K562 (cell line): ENCODE measurements around the gene NR0B1. TPM values are rescaled to one million over a fixed set of nuclear protein-coding genes. Genes with fewer than 3 reads are reported as not detected.

ENCODE experiments used
- ATAC-seq: fragments of 200-7000 bp; cut with Tn5 transposase; 3 replicates; pipeline ENCODE4 v1.9.1; 2020; ENCODE audit warnings: moderate library complexity
- BruUV-seq: library from RNA; stranded (reverse); fragments of 400-500 nt; replicated peaks from 2 replicates; lab custom pipeline; 2021; lab: Mats Ljungman, UMichigan
- CTCF ChIA-PET: fragments of 300-600 bp; formaldehyde crosslinking; extraction: SDS; loops from one replicate; lab custom pipeline; 2021; ENCODE audit warnings: low intra/inter-chr PET ratio; lab: Yijun Ruan, JAX
- POLR2A ChIA-PET: fragments of 300-600, 350-650 bp; sonication (Branson Sonifier 250); formaldehyde crosslinking; extraction: SDS; loops from one replicate; lab custom pipeline; 2021; ENCODE audit warnings: antibody characterized with exemption, inconsistent platforms; lab: Yijun Ruan, JAX
- DNase-seq, 4 experiments: peaks; one replicate each; pipeline versions ENCODE4 v3.0.0 to v3.0.0-alpha.2; 2011 to 2018; ENCODE audit warnings: low spot score in 3 of 4, mixed read lengths in 3 of 4; ENCODE audit errors: extremely low read depth in 1 of 4
- FAIRE-seq: peaks from 2 replicates; lab custom pipeline; 2011; peaks lifted over from hg19 to GRCh38; lab: Jason Lieb, UNC
- H2AFZ ChIP-seq: 2 replicates; pipeline ENCODE4 v1.6.0; 2011; ENCODE audit warnings: low read depth, low read length, control low read depth, inconsistent platforms
- H3K27ac ChIP-seq: fragments of 200-600 bp; 3 replicates; pipeline ENCODE4 v1.8.0; 2011; ENCODE audit warnings: low read depth, mild to moderate bottlenecking, control low read depth, inconsistent platforms, low read length, moderate library complexity, mixed read lengths; ENCODE audit errors: extremely low read depth
- H3K27me3 ChIP-seq, 2 experiments: fragments of 300-600 bp in 1 of 2; 2 replicates in 1 of 2; 3 replicates in 1 of 2; pipeline versions ENCODE4 v1.6.0 to v1.8.0; 2011; ENCODE audit warnings: inconsistent platforms in 2 of 2, low read length in 2 of 2, mild to moderate bottlenecking in 1 of 2, mixed read lengths in 1 of 2, moderate library complexity in 1 of 2; ENCODE audit not compliant: control insufficient read depth in 2 of 2, insufficient read depth in 2 of 2
- H3K36me3 ChIP-seq: fragments of 300-600 bp; 3 replicates; pipeline ENCODE4 v1.8.0; 2011; ENCODE audit warnings: mild to moderate bottlenecking, low read length, inconsistent platforms; ENCODE audit not compliant: control insufficient read depth, insufficient read depth
- H3K4me1 ChIP-seq, 2 experiments: fragments of 200-600 bp in 1 of 2; replicated peaks in 1 of 2; 2 replicates in 1 of 2; 3 replicates in 1 of 2; pipeline versions ENCODE4 v1.5.1 to v1.8.0; 2011; ENCODE audit warnings: inconsistent platforms in 2 of 2, low read length in 2 of 2, mild to moderate bottlenecking in 1 of 2, mixed read lengths in 1 of 2, moderate library complexity in 1 of 2; ENCODE audit not compliant: control insufficient read depth in 2 of 2, insufficient read depth in 2 of 2
- H3K4me2 ChIP-seq: 2 replicates; pipeline ENCODE4 v1.6.1; 2011; ENCODE audit warnings: low read length, control low read depth, inconsistent platforms, mixed read lengths; ENCODE audit not compliant: insufficient read depth
- H3K4me3 ChIP-seq: fragments of 200-600 bp; sonication (generic), shearing (Covaris generic); 2 replicates; pipeline ENCODE4 v1.5.1; 2016; ENCODE audit warnings: control low read depth, inconsistent platforms
- H3K79me2 ChIP-seq: fragments of 200-600 bp; 3 replicates; pipeline ENCODE4 v1.8.0; 2011; ENCODE audit warnings: low read length, inconsistent platforms; ENCODE audit not compliant: control insufficient read depth, insufficient read depth
- H3K9ac ChIP-seq, 2 experiments: 2 replicates each; pipeline versions ENCODE4 v1.6.0 to v1.6.1; 2011; ENCODE audit warnings: low read depth in 2 of 2, low read length in 2 of 2, control low read depth in 1 of 2, inconsistent platforms in 1 of 2, mild to moderate bottlenecking in 1 of 2, mixed read lengths in 1 of 2; ENCODE audit not compliant: insufficient read depth in 1 of 2
- H3K9me1 ChIP-seq: one replicate; pipeline ENCODE4 v1.6.0; 2011; ENCODE audit warnings: inconsistent platforms, mild to moderate bottlenecking, low read length, moderate library complexity; ENCODE audit not compliant: control insufficient read depth, insufficient read depth
- H3K9me3 ChIP-seq: replicated peaks from 2 replicates; pipeline ENCODE4 v1.5.1; 2011; ENCODE audit warnings: low read depth, low read length, inconsistent platforms; ENCODE audit not compliant: control insufficient read depth, insufficient read depth
- H4K20me1 ChIP-seq: replicated peaks from 2 replicates; pipeline ENCODE4 v1.6.1; 2011; ENCODE audit warnings: low read length, inconsistent platforms, mixed read lengths; ENCODE audit not compliant: control insufficient read depth, insufficient read depth
- HMGN3 ChIP-seq: IDR thresholded peaks from 2 replicates; pipeline ENCODE4 v1.6.1; 2011; ENCODE audit warnings: borderline replicate concordance, low read depth, mild to moderate bottlenecking, mixed read lengths, low read length; ENCODE audit not compliant: insufficient read length; ENCODE audit errors: extremely low read depth
- MGA ChIP-seq: fragments of 450-650 bp; IDR thresholded peaks from 2 replicates; pipeline ENCODE4 v1.6.1; 2016; ENCODE audit warnings: mild to moderate bottlenecking, moderate library complexity
- PRPF4 ChIP-seq: fragments of 200-400 bp; formaldehyde crosslinking; IDR thresholded peaks from one replicate; pipeline ENCODE4 v1.6.1; 2017; ENCODE audit warnings: low read length, low read depth, mild to moderate bottlenecking; ENCODE audit not compliant: insufficient read depth, poor library complexity, severe bottlenecking
- RCOR1 ChIP-seq, 2 experiments: IDR thresholded peaks; 2 replicates each; pipeline ENCODE4 v1.6.1; 2012; ENCODE audit warnings: low read depth in 2 of 2, low read length in 2 of 2, borderline replicate concordance in 1 of 2, improper control_type of control experiment in 1 of 2
- RFX1 ChIP-seq: fragments of 450-650 bp; IDR thresholded peaks from 2 replicates; pipeline ENCODE4 v1.6.1; 2016; ENCODE audit warnings: mild to moderate bottlenecking, moderate library complexity
- THRAP3 ChIP-seq: fragments of 450-650 bp; IDR thresholded peaks from 2 replicates; pipeline ENCODE4 v1.6.1; 2016; ENCODE audit warnings: mild to moderate bottlenecking, inconsistent platforms, borderline replicate concordance
- ZHX1 ChIP-seq: fragments of 150-350 bp; conservative IDR thresholded peaks from 2 replicates; pipeline ENCODE4 v1.6.1; 2014; ENCODE audit warnings: low read length
- ZKSCAN8 ChIP-seq: fragments of 200-800 bp; sonication (Bioruptor generic); IDR thresholded peaks from 2 replicates; pipeline ENCODE4 v1.6.1; 2016; ENCODE audit warnings: missing genetic modification characterization, missing compliant biosample characterization
- ZNF24 ChIP-seq: fragments of 450-650 bp; IDR thresholded peaks from 2 replicates; pipeline ENCODE4 v1.6.1; 2016
- WGBS: fragments of 100-300 bp; shearing (Covaris generic); methylation state at CpG from one replicate; pipeline ENCODE4 v1.1.6; 2016; ENCODE audit warnings: low coverage, mixed read lengths; ENCODE audit not compliant: insufficient coverage; ENCODE audit errors: missing lambda C conversion rate; 5-methylcytosine and 5-hydroxymethylcytosine counted together
- in situ Hi-C: fragments of 300-500 bp; cut with MboI; formaldehyde crosslinking; loops from 4 replicates; pipeline ENCODE4 v1.15.0; 2018; ENCODE audit warnings: inconsistent platforms, mixed read lengths
- intact Hi-C: fragments of 100-400 bp; cut with micrococcal nuclease; formaldehyde crosslinking; loops from 2 replicates; pipeline ENCODE4 v1.14.2; 2022
- polyA plus RNA-seq, 8 experiments: library from polyadenylated mRNA; depleted of rRNA in 4 of 8; stranded (reverse) in 5 of 8; unstranded in 3 of 8; fragments of >200 nt; fragmentation: Nextera tagmentation in 2 of 8; fragmentation: Illumina TruSeq in 1 of 8; extraction: Ambion mirVana in 2 of 8; extraction: Trizol in 1 of 8; gene quantifications; 2 replicates each; pipeline versions ENCODE4 v1.2.1 to v1.2.3, GENCODE V29; 2011 to 2014; ENCODE audit warnings: inconsistent platforms in 1 of 8, missing spikeins in 1 of 8
- total RNA-seq, 7 experiments: library from RNA; depleted of rRNA in 6 of 7; stranded (reverse); fragments of >200 nt in 6 of 7; fragmentation: Illumina TruSeq in 2 of 7; extraction: Trizol in 2 of 7; gene quantifications; 2 replicates each; pipeline versions ENCODE4 v1.2.1 to v1.2.3, GENCODE V29; 2011 to 2021; ENCODE audit warnings: low replicate concordance in 1 of 7

NR0B1 gene
- total and polyA plus RNA-seq, 9 of the 15 experiments (the other 6 are each of a cell fraction or from before 2014, with no cell fraction given) = not detected

GRCh38 chrX:30307466-30307865 lies 1.7 kb downstream of the NR0B1 start:
- Histone ChIP-seq H3K9me1 (no peaks in the 10 kb centered on the region), H3K36me3 (no peaks in the 10 kb centered on the region), H3K9ac (no peak overlapping the region), H3K79me2 (no peaks in the 10 kb centered on the region), H2AFZ (no peak overlapping the region), H4K20me1 (no peaks in the 10 kb centered on the region), H3K9me3 (no peaks in the 10 kb centered on the region), H3K4me3 (no peak overlapping the region), H3K4me1 (peaks cover 0 to 13% of the 10 kb centered on the region in 2 experiments; a peak in 1 of 5 replicates), H3K4me2 (no peak overlapping the region), H3K27me3 (peaks cover 0 to 14% of the 10 kb centered on the region in 2 experiments; a peak in 2 of 5 replicates), H3K27ac (no peak overlapping the region)
- ChIA-PET POLR2A (no interaction called here), CTCF (no interaction called here)
- intact Hi-C loops = no loop called here
- ATAC-seq = no peak
- no TSS peak for BruUV-seq
- no peak for FAIRE-seq
- in situ Hi-C loops = no loop called here
- DNase-seq = no peak
- 0% methylated on average over 1 of the region's 1 CpG for WGBS
- TF ChIP-seq RFX1 = no peak
- TF ChIP-seq RCOR1 (IDR thresholded peaks at IDR 0.05; ENCODE audit: borderline replicate concordance in 1 of 2, low read depth in 2 of 2, low read length in 2 of 2) = no peak
- TF ChIP-seq THRAP3 = no peak
- no peak for TF ChIP-seq PRPF4
- TF ChIP-seq ZNF24 = no peak
- no peak for TF ChIP-seq HMGN3
- no peak for TF ChIP-seq MGA
- no peak for TF ChIP-seq ZHX1
- TF ChIP-seq ZKSCAN8 = no peak
